22Rv1 (cell line): ENCODE results near the gene LPCAT2.

Source experiments
- ZFX ChIP-seq: fragments of 450-650 bp; IDR thresholded peaks from 2 replicates; pipeline ENCODE4 v1.6.1; 2017; ENCODE audit warnings: antibody characterized with exemption, borderline replicate concordance
- TF ChIP-seq, protein P1 (sequence below): fragments of 450-650 bp; IDR thresholded peaks from 2 replicates; pipeline ENCODE4 v1.5.1; 2017; ENCODE audit warnings: mild to moderate bottlenecking

GRCh38 chr16:55566432-55567175 lies 57.7 kb downstream of the LPCAT2 start, which contains the start of gene CAPNS2:
- TF ChIP-seq, protein P1, sequence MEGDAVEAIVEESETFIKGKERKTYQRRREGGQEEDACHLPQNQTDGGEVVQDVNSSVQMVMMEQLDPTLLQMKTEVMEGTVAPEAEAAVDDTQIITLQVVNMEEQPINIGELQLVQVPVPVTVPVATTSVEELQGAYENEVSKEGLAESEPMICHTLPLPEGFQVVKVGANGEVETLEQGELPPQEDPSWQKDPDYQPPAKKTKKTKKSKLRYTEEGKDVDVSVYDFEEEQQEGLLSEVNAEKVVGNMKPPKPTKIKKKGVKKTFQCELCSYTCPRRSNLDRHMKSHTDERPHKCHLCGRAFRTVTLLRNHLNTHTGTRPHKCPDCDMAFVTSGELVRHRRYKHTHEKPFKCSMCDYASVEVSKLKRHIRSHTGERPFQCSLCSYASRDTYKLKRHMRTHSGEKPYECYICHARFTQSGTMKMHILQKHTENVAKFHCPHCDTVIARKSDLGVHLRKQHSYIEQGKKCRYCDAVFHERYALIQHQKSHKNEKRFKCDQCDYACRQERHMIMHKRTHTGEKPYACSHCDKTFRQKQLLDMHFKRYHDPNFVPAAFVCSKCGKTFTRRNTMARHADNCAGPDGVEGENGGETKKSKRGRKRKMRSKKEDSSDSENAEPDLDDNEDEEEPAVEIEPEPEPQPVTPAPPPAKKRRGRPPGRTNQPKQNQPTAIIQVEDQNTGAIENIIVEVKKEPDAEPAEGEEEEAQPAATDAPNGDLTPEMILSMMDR, result no peak
- no peak for TF ChIP-seq ZFX
